HG03442 (cell line): Measurements from ENCODE around the gene ABTB1.

Experiments used
- ATAC-seq: cut with Tn5 transposase; IDR thresholded peaks from one replicate; pipeline ENCODE4 v1.9.1; 2021; ENCODE audit warnings: mild to moderate bottlenecking, moderate library complexity; ENCODE audit not compliant: unreplicated experiment

The ABTB1 gene

GRCh38 chr3:127672429-127673190 lies at the start of gene ABTB1:
ABTB1 (plus strand) TSS chr3:127672952; CDS start chr3:127673026, 74 bp downstream.
- ATAC-seq, result peak; percentile 57

- no peak for ATAC-seq
These were observed 48.7 kb upstream of the ABTB1 start for GRCh38 chr3:127624063-127624462.

- no peak for ATAC-seq
These were observed 46.9 kb upstream of the ABTB1 start for GRCh38 chr3:127625821-127626220.

GRCh38 chr3:127628426-127628787 lies 44.3 kb upstream of the ABTB1 start:
- no peak for ATAC-seq

GRCh38 chr3:127628788-127629466 lies 43.8 kb upstream of the ABTB1 start, which contains the start of gene PODXL2:
PODXL2 (plus strand) TSS chr3:127629185; CDS start chr3:127629220, 35 bp downstream.
- ATAC-seq, result peak; percentile 49

- no peak for ATAC-seq
These were observed 43.0 kb upstream of the ABTB1 start for GRCh38 chr3:127629467-127630403.

GRCh38 chr3:127630811-127631714 lies 41.7 kb upstream of the ABTB1 start:
- no peak for ATAC-seq

- no peak for ATAC-seq
These were observed 40.5 kb upstream of the ABTB1 start for GRCh38 chr3:127632035-127632820.

- no peak for ATAC-seq
These were observed 38.1 kb upstream of the ABTB1 start for GRCh38 chr3:127634653-127635052.

- no peak for ATAC-seq
These were observed 35.2 kb upstream of the ABTB1 start for GRCh38 chr3:127637546-127637945.

- no peak for ATAC-seq
These were observed 34.8 kb upstream of the ABTB1 start for GRCh38 chr3:127637971-127638370.

GRCh38 chr3:127639173-127640041 lies 33.3 kb upstream of the ABTB1 start:
- no peak for ATAC-seq

- ATAC-seq, result no peak
These were observed 32.8 kb upstream of the ABTB1 start for GRCh38 chr3:127640042-127640355.

- no peak for ATAC-seq
These were observed 27.9 kb upstream of the ABTB1 start for GRCh38 chr3:127644641-127645370.

GRCh38 chr3:127645371-127646015 lies 27.3 kb upstream of the ABTB1 start:
- no peak for ATAC-seq

GRCh38 chr3:127646501-127647046 lies 26.2 kb upstream of the ABTB1 start:
- no peak for ATAC-seq

GRCh38 chr3:127647166-127647844 lies 25.4 kb upstream of the ABTB1 start:
- ATAC-seq, result no peak
